Sigmoid colon (tissue), 7 donors: ENCODE results near the gene SCAF1. TPM values are rescaled to one million over a fixed set of nuclear protein-coding genes. Genes with fewer than 3 reads are reported as not detected.

Source experiments
- DNase-seq: peaks from one replicate; pipeline ENCODE4 v3.0.0-alpha.2; 2019
- H3K27ac ChIP-seq, 4 donors: fragments of 200-600 bp; sonication (generic); one replicate each; pipeline ENCODE4 v1.5.1; 2016 to 2019; ENCODE audit warnings: mild to moderate bottlenecking in 1 of 4
- H3K27me3 ChIP-seq, 3 donors: fragments of 200-600 bp; sonication (generic); one replicate each; pipeline ENCODE4 v1.5.1; 2019; ENCODE audit warnings: mild to moderate bottlenecking in 1 of 3
- H3K36me3 ChIP-seq, 4 donors: fragments of 200-600 bp; sonication (generic); one replicate each; pipeline ENCODE4 v1.5.1; 2016 to 2019
- H3K4me1 ChIP-seq, 4 donors: fragments of 200-600 bp; sonication (generic); one replicate each; pipeline ENCODE4 v1.5.1; 2017 to 2019
- H3K4me3 ChIP-seq, 4 donors: fragments of 200-600 bp; sonication (generic); one replicate each; pipeline ENCODE4 v1.5.1; 2017 to 2019; ENCODE audit warnings: mild to moderate bottlenecking in 2 of 4, moderate library complexity in 1 of 4
- H3K9me3 ChIP-seq, 4 donors: fragments of 200-600 bp in 3 of 4; sonication (generic) in 3 of 4; one replicate each; pipeline versions ENCODE4 v1.5.1 to v1.6.1; 2013 to 2019
- EP300 ChIP-seq, 4 donors: sonication (generic); formaldehyde crosslinking; IDR thresholded peaks; one replicate each; pipeline ENCODE4 v1.6.1; 2017; ENCODE audit warnings: antibody characterized with exemption in 4 of 4
- POLR2A ChIP-seq, 2 donors: fragments of 450-650 bp; IDR thresholded peaks; one replicate each; pipeline ENCODE4 v1.6.1; 2016; ENCODE audit warnings: antibody characterized with exemption in 2 of 2, mild to moderate bottlenecking in 2 of 2, moderate library complexity in 2 of 2
- POLR2AphosphoS5 ChIP-seq, 4 donors: sonication (generic); formaldehyde crosslinking; IDR thresholded peaks; one replicate each; pipeline ENCODE4 v1.6.1; 2017; ENCODE audit warnings: antibody characterized with exemption in 4 of 4
- WGBS, 2 donors: extraction: QIAGEN DNeasy Blood & Tissue Kit; methylation state at CpG; one replicate each; pipeline ENCODE4 v1.1.7; 2013; 5-methylcytosine and 5-hydroxymethylcytosine counted together
- intact Hi-C: fragments of 100-400 bp; cut with DNase I; formaldehyde crosslinking; loops from one replicate; pipeline ENCODE4 v1.15.1; 2023
- polyA plus RNA-seq, 3 donors: library from polyadenylated mRNA; stranded (reverse); fragments of 200-250 nt; gene quantifications; one replicate each; pipeline ENCODE4 v1.2.3, GENCODE V29; 2013
- total RNA-seq, 4 donors: library from RNA; depleted of rRNA; stranded (reverse); fragments of >200 nt; gene quantifications; one replicate each; pipeline ENCODE4 v1.1.0, GENCODE V29; 2016
- TF ChIP-seq, protein P1 (sequence below), 4 experiments: fragments of 450-650 bp in 3 of 4; fragments of 200-600 bp in 1 of 4; IDR thresholded peaks; one replicate each; pipeline ENCODE4 v1.5.1; 2016 to 2019; ENCODE audit warnings: antibody characterized with exemption in 4 of 4, mild to moderate bottlenecking in 3 of 4, moderate library complexity in 2 of 4
- donor health status: healthy with polysubstance abuse.
- donor health status: Bipolar disorder and iron deficiency.
- donor health status: healthy.

Gene SCAF1
- total and polyA plus RNA-seq, 7 donors = 9.0 to 30.8 (median 13.3) TPM

DNA sequence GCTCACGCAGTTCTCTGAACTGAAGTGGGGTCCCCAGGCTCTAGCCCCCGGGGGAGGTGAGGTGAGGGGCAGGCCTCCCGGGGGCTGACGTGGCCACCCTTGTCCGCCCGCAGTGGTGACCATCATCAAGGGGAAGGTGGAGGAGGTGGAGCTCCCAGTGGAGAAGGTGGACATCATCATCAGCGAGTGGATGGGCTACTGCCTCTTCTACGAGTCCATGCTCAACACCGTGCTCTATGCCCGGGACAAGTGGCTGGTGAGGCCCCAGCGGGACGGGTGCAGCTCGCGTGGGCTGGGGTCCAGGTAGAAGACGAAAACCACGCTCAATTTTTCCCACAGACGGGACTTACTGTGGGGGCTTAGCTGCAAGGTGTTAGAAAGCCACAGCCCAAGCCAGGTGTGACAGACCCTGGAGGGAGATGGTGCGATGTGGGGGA lies 41.8 kb downstream of the SCAF1 start:
- no peaks in the 10 kb centered on the region for H3K9me3 ChIP-seq
- no peak for DNase-seq
- intact Hi-C loops = no loop called here
- H3K27ac ChIP-seq = no peak overlapping the region
- H3K36me3 ChIP-seq = peaks cover 20 to 74% (median 54%) of the 10 kb centered on the region in 4 donors
- no peak overlapping the region for H3K4me3 ChIP-seq
- peaks cover 0 to 2% (median under 1%) of the 10 kb centered on the region in 3 donors for H3K27me3 ChIP-seq
- H3K4me1 ChIP-seq = peaks cover 0 to 30% (median 25%) of the 10 kb centered on the region in 4 donors
- no peak for TF ChIP-seq EP300 (IDR thresholded peaks at IDR 0.05)
- TF ChIP-seq POLR2A (IDR thresholded peaks at IDR 0.05) = no peak
- no peak for TF ChIP-seq POLR2AphosphoS5 (IDR thresholded peaks at IDR 0.05)
- TF ChIP-seq, protein P1, sequence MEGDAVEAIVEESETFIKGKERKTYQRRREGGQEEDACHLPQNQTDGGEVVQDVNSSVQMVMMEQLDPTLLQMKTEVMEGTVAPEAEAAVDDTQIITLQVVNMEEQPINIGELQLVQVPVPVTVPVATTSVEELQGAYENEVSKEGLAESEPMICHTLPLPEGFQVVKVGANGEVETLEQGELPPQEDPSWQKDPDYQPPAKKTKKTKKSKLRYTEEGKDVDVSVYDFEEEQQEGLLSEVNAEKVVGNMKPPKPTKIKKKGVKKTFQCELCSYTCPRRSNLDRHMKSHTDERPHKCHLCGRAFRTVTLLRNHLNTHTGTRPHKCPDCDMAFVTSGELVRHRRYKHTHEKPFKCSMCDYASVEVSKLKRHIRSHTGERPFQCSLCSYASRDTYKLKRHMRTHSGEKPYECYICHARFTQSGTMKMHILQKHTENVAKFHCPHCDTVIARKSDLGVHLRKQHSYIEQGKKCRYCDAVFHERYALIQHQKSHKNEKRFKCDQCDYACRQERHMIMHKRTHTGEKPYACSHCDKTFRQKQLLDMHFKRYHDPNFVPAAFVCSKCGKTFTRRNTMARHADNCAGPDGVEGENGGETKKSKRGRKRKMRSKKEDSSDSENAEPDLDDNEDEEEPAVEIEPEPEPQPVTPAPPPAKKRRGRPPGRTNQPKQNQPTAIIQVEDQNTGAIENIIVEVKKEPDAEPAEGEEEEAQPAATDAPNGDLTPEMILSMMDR (IDR thresholded peaks at IDR 0.05) = no peak
- 94 to 95% methylated on average over 18 of the region's 18 CpGs for WGBS, 2 donors

DNA sequence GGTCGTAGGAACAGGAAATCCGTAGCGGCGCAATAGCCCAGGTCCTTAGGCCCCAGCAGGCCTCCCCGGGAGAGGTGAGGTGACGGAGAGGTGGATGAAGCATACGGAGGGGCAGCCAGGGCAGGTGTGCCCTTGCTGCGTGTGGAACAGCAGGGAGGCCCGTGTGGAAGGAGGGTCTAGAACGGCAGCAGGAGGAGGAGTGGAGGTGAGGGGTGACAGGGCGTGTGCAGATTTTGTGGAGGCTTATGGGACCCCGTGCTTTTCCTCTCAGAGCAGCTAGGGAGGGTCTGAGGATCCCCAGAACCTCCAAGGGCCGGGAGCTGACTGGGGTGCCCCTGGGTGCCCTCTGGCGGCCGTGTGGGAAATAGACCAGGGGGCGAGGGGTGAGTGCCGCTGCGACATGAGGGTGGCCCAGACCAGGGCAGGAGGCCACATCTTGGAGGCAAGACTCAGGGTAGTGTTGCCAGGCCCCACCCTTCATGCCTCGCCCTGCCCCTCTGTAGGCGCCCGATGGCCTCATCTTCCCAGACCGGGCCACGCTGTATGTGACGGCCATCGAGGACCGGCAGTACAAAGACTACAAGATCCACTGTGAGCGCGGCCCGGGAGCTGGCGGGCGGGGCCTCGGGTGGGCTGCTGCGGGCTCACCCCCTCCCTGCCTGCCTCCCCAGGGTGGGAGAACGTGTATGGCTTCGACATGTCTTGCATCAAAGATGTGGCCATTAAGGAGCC lies 42.4 kb downstream of the SCAF1 start:
- no peak for TF ChIP-seq POLR2AphosphoS5 (IDR thresholded peaks at IDR 0.05)
- TF ChIP-seq, protein P1 (IDR thresholded peaks at IDR 0.05) = peak in 2 of 4 experiments; percentile 11 to 27
- Histone ChIP-seq H3K4me1 (peaks cover 0 to 28% (median 25%) of the 10 kb centered on the region in 4 donors), H3K36me3 (peaks cover 20 to 74% (median 54%) of the 10 kb centered on the region in 4 donors), H3K9me3 (no peaks in the 10 kb centered on the region), H3K4me3 (no peak overlapping the region), H3K27ac (no peak overlapping the region), H3K27me3 (peaks cover 0 to 8% (median 7%) of the 10 kb centered on the region in 3 donors)
- 71 to 85% methylated on average over 35 of the region's 35 CpGs for WGBS, 2 donors
- DNase-seq = no peak
- intact Hi-C loops = no loop called here

DNA sequence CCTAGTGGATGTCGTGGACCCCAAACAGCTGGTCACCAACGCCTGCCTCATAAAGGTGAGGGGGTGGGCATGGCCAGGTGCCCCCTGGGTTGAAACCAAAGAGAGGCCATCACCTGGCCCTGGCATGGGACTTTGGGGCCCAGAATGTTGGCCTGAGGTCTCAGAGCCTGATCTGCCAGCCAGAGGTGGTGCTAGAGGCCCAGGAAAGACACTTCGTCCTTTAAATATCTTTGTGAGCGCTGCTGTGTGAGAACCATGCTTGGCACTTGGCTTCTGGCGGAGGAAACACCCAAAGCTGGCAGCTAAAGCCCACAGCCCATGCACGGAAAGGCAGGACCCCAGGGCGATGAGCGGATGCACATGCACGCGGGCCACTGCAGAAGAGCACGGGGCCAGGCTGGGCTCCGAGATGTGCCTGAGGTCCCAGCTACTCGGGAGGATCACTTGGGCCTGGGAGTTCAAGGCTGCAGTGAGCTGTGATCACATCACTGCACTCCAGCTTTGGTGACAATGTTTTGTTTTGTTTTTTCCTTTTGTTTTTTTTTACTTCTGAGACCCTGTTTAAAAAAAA lies 43.1 kb downstream of the SCAF1 start:
- no peak overlapping the region for H3K27ac ChIP-seq
- 89 to 93% methylated on average over 13 of the region's 13 CpGs for WGBS, 2 donors
- no peak for TF ChIP-seq EP300 (IDR thresholded peaks at IDR 0.05)
- TF ChIP-seq, protein P1 (IDR thresholded peaks at IDR 0.05) = no peak
- TF ChIP-seq POLR2A (IDR thresholded peaks at IDR 0.05) = no peak
- TF ChIP-seq POLR2AphosphoS5 (IDR thresholded peaks at IDR 0.05) = no peak
- no peak overlapping the region for H3K4me3 ChIP-seq
- intact Hi-C loops = no loop called here
- peaks cover 0 to 15% (median 13%) of the 10 kb centered on the region in 3 donors for H3K27me3 ChIP-seq
- DNase-seq = no peak
- no peaks in the 10 kb centered on the region for H3K9me3 ChIP-seq
- H3K36me3 ChIP-seq = peaks cover 20 to 74% (median 54%) of the 10 kb centered on the region in 4 donors
- H3K4me1 ChIP-seq = peaks cover 0 to 28% (median 25%) of the 10 kb centered on the region in 4 donors

DNA sequence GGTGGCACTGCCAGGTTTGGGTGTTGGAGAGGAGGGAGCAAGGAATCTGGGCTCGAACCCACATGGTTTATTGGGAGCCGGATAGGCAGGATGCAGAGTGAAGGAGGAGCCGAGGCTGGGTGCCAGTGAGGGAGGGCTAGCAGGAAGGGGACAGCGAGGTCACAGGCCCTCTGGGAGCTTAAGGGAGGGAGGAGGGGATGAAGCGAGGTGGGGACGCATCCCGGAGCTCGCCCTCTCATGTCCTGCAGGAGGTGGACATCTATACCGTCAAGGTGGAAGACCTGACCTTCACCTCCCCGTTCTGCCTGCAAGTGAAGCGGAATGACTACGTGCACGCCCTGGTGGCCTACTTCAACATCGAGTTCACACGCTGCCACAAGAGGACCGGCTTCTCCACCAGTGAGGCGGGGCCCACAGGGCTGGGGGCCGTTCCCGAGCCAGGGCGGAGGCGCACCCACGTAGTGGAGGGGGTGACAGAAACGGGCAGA lies 43.9 kb downstream of the SCAF1 start:
- 83 to 84% methylated on average over 23 of the region's 23 CpGs for WGBS, 2 donors
- H3K4me1 ChIP-seq = peaks cover 0 to 28% (median 25%) of the 10 kb centered on the region in 4 donors
- intact Hi-C loops = no loop called here
- H3K27ac ChIP-seq = no peak overlapping the region
- H3K27me3 ChIP-seq = peaks cover 0 to 23% (median 19%) of the 10 kb centered on the region in 3 donors
- no peak overlapping the region for H3K4me3 ChIP-seq
- no peaks in the 10 kb centered on the region for H3K9me3 ChIP-seq
- no peak for TF ChIP-seq POLR2A (IDR thresholded peaks at IDR 0.05)
- TF ChIP-seq, protein P1 (IDR thresholded peaks at IDR 0.05) = no peak
- TF ChIP-seq POLR2AphosphoS5 (IDR thresholded peaks at IDR 0.05) = no peak
- no peak for TF ChIP-seq EP300 (IDR thresholded peaks at IDR 0.05)
- H3K36me3 ChIP-seq = peaks cover 20 to 73% (median 54%) of the 10 kb centered on the region in 4 donors
- DNase-seq = no peak
